ENCODE measurements around the gene CMIP.
A peak's percentile ranks its signal among the peaks of the same experiment; 100 is the strongest.

CMIP gene

DNA sequence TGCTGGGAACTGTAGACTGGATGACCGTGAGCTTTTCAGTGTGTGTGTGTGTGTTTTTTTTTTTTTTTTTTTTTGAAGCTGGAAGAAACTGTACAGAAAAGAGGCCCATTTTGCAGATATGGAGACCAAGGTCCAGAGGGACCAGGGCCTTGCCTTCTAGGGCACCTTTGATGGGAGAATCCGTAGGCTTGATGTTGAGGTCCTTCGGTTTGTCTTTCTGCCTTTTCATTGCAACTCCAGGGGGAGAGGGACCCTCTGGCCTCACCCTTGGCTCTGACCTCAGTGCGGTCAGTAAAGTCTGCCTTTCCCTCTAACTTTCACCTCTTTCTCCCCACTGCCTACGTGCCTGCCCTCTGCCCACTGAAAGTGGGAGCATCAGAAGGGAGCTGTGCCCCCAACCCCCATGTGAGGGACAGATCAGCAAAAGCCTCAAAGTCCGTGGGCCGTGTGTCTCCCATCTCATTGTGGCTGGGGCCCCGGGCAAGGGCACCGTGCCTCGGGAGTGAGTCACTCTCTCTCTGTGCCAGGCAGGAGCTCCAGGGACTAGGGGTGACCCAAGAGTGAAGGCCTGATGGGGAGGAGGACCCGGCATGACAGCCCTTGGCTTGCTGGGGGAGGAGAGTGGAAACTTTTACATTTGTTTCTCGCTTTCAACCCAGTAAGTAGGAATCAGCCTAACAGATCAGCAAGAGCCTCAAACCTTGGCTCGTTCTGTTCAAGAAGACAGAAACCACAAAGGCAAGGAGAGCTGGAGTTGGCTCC, 123.6 kb downstream of the CMIP start:
- peak overlapping the region; percentile 71 to 89 for H3K27ac Mint-ChIP-seq
- H3K4me3 Mint-ChIP-seq = no peak overlapping the region
- peaks cover 6% of the 10 kb centered on the region for H3K36me3 Mint-ChIP-seq (ENCODE audit: insufficient read depth)
- ATAC-seq (replicated peaks) (no peak), DNase-seq (no peak)
- H3K9me3 Mint-ChIP-seq = no peaks in the 10 kb centered on the region
- H3K27me3 Mint-ChIP-seq = no peaks in the 10 kb centered on the region
- peaks cover 43 to 46% of the 10 kb centered on the region in 2 donors for H3K4me1 Mint-ChIP-seq (ENCODE audit: low read depth in 2 of 2)

DNA sequence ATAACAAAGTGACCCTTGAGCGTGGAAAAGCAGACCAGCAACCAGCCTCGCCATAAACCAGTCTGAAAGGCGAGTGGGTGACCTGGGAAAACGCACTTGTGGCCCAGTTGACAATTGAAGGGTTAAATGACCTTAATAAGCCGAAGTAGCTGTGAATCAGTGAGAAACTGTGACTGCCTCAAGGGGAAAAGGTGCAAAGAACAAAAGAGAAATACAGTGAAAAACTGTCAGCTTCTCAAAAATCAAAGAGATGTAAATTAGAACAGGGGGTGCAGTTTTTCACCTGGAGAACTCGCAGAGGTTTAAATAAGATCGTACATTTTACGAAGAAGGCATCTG, 124.1 kb downstream of the CMIP start:
- Mint-ChIP-seq H3K36me3 (ENCODE audit: insufficient read depth) (peaks cover 6% of the 10 kb centered on the region), H3K4me1 (ENCODE audit: low read depth in 2 of 2) (peaks cover 42 to 43% of the 10 kb centered on the region in 2 donors), H3K27ac (peak overlapping the region; percentile 71 to 89), H3K4me3 (no peak overlapping the region), H3K27me3 (no peaks in the 10 kb centered on the region), H3K9me3 (no peaks in the 10 kb centered on the region)
- ATAC-seq (replicated peaks) = no peak
- no peak for DNase-seq

DNA sequence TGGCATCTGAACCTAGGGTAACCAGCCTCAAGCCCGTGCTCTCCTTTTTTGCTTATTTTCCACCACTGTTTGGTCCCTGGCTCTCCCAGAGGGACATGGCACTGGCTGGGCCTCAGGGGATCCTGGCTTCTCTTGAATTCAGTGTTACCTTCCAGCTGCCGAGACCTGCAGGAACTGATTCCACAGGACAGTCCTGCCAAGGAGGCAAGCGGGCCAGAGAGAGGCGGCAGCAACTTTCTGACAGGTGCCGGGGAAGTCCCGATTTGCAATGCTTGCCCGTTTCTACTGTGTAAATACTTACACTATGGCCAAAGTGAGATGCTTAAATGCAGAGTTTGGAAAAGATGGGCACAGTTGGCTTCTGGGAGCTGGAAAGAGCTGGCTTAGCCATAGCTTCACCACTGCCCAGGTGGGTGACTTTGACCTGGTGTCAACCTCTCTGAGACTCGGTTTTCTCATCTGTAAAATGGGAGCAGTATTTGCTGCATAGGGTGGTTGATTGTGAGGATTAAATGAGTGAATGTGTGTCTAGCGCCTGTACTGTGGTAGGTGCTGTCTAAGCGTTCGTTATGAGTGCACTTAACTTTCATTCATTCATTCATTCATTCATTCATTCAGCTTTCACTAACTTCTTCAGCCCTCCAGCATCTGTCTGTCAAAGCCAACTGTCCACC, 124.9 kb downstream of the CMIP start:
- Mint-ChIP-seq H3K4me3 (no peak overlapping the region), H3K9me3 (no peaks in the 10 kb centered on the region), H3K36me3 (ENCODE audit: insufficient read depth) (peaks cover 6% of the 10 kb centered on the region), H3K27ac (peak overlapping the region; percentile 31 to 71), H3K27me3 (no peaks in the 10 kb centered on the region), H3K4me1 (ENCODE audit: low read depth in 2 of 2) (peaks cover 35 to 37% of the 10 kb centered on the region in 2 donors)
- ATAC-seq (replicated peaks) (no peak), DNase-seq (no peak)

- Mint-ChIP-seq H3K4me1 (ENCODE audit: low read depth in 2 of 2) (peaks cover 36 to 39% of the 10 kb centered on the region in 2 donors), H3K36me3 (ENCODE audit: insufficient read depth) (peaks cover 6% of the 10 kb centered on the region), H3K4me3 (no peak overlapping the region), H3K9me3 (no peaks in the 10 kb centered on the region), H3K27ac (peak overlapping the region; percentile 38 to 71), H3K27me3 (no peaks in the 10 kb centered on the region)
- ATAC-seq (replicated peaks) (no peak), DNase-seq (no peak)
These were observed 125.7 kb downstream of the CMIP start for GRCh38 chr16:81570151-81570846.

DNA sequence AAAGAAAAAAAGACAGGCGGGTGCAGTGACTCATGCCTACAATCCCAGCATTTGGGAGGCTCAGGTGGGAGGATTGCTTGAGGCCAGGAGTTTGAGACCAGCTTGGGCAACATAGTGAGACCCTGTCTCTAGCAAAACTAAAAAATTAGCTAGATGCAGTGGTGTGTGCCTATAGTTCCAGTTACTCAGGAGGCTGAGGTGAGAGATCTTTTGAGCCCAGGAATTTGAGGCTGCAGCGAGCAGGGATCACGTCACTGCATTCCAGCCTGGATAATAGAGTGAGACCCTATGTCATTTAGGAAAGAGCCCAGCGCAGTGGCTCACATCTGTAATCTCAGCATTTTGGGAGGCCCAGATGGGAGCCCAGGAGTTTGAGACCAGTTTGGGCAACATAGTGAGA, 126.6 kb downstream of the CMIP start:
- Mint-ChIP-seq H3K27me3 (no peaks in the 10 kb centered on the region), H3K4me1 (ENCODE audit: low read depth in 2 of 2) (peaks cover 35 to 37% of the 10 kb centered on the region in 2 donors), H3K9me3 (no peaks in the 10 kb centered on the region), H3K4me3 (no peak overlapping the region), H3K27ac (peak overlapping the region in 1 of 2 donors; percentile 71), H3K36me3 (ENCODE audit: insufficient read depth) (peaks cover 3% of the 10 kb centered on the region)
- DNase-seq (no peak), ATAC-seq (replicated peaks) (no peak)

- H3K4me1 Mint-ChIP-seq (ENCODE audit: low read depth in 2 of 2) = peaks cover 30 to 34% of the 10 kb centered on the region in 2 donors
- no peak for DNase-seq
- no peaks in the 10 kb centered on the region for H3K9me3 Mint-ChIP-seq
- peak overlapping the region in 1 of 2 donors; percentile 71 for H3K27ac Mint-ChIP-seq
- peaks cover 3% of the 10 kb centered on the region for H3K36me3 Mint-ChIP-seq (ENCODE audit: insufficient read depth)
- no peaks in the 10 kb centered on the region for H3K27me3 Mint-ChIP-seq
- no peak for ATAC-seq (replicated peaks)
- no peak overlapping the region for H3K4me3 Mint-ChIP-seq
These were observed 127.2 kb downstream of the CMIP start for GRCh38 chr16:81571592-81572385.

DNA sequence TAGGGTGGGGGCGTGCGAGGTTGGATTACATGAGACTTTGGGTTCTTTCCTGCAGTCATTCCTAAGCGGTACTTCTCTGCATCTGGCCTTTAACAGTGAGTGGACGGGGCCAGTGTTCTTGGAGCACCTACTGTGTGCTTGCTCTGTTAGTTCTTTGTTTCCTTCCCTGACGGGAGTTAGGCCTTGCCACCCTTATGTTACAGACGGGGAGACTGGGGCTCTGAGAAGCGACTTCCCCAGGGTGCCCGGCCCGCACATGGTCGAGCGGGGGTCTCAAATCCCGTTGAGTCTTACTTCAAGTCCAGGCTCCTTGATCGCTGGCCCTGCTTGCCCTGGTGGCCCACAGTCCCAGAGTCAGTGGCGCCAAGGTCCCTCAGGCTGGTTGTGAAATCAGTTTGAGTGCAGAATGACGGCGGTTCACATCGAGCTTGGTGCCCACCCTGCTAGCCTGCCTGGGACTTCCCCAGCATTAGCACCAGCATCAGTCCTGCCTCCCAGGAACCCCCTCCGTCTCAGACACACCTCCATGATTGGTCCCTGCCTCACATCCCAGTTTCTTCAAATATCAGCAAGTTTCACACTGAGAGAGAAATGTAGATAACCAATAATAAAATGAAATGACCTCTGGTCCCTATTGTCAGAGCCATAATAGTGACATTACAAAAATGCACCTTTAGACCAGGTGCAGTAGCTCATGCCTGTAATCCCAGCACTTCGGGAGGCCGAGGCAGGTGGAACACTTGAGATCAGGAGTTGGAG, 128.0 kb downstream of the CMIP start:
- Mint-ChIP-seq H3K27ac (peak overlapping the region in 1 of 2 donors; percentile 71), H3K9me3 (no peaks in the 10 kb centered on the region), H3K36me3 (ENCODE audit: insufficient read depth) (peaks cover 3% of the 10 kb centered on the region), H3K4me3 (no peak overlapping the region), H3K27me3 (no peaks in the 10 kb centered on the region), H3K4me1 (ENCODE audit: low read depth in 2 of 2) (peaks cover 28 to 33% of the 10 kb centered on the region in 2 donors)
- no peak for ATAC-seq (replicated peaks)
- DNase-seq = no peak

- Mint-ChIP-seq H3K9me3 (no peaks in the 10 kb centered on the region), H3K4me1 (ENCODE audit: low read depth in 2 of 2) (peaks cover 19 to 25% of the 10 kb centered on the region in 2 donors), H3K27me3 (no peaks in the 10 kb centered on the region), H3K4me3 (no peak overlapping the region), H3K27ac (peak overlapping the region in 1 of 2 donors; percentile 71), H3K36me3 (ENCODE audit: insufficient read depth) (peaks cover 3% of the 10 kb centered on the region)
- ATAC-seq (replicated peaks) = no peak
- DNase-seq = no peak
These were observed 129.0 kb downstream of the CMIP start for GRCh38 chr16:81573533-81574020.

GRCh38 chr16:81574168-81574567, 129.6 kb downstream of the CMIP start:
- peaks cover 3% of the 10 kb centered on the region for H3K36me3 Mint-ChIP-seq (ENCODE audit: insufficient read depth)

GRCh38 chr16:81575307-81575706, 130.7 kb downstream of the CMIP start:
- Mint-ChIP-seq H3K4me1 (ENCODE audit: low read depth in 2 of 2) (peaks cover 9 to 17% of the 10 kb centered on the region in 2 donors), H3K27ac (no peak overlapping the region), H3K27me3 (no peaks in the 10 kb centered on the region), H3K4me3 (no peak overlapping the region), H3K9me3 (no peaks in the 10 kb centered on the region), H3K36me3 (ENCODE audit: insufficient read depth) (no peaks in the 10 kb centered on the region)
- ATAC-seq (replicated peaks) = no peak
- DNase-seq = no peak

More at GRCh38 chr16:81574168-81574567, 129.6 kb downstream of the CMIP start:
- H3K4me3 Mint-ChIP-seq = no peak overlapping the region
- no peaks in the 10 kb centered on the region for H3K9me3 Mint-ChIP-seq
- H3K27ac Mint-ChIP-seq = peak overlapping the region in 1 of 2 donors; percentile 71
- ATAC-seq (replicated peaks) = no peak
- H3K27me3 Mint-ChIP-seq = no peaks in the 10 kb centered on the region
- H3K4me1 Mint-ChIP-seq (ENCODE audit: low read depth in 2 of 2) = peaks cover 13 to 23% of the 10 kb centered on the region in 2 donors
- no peak for DNase-seq

DNA sequence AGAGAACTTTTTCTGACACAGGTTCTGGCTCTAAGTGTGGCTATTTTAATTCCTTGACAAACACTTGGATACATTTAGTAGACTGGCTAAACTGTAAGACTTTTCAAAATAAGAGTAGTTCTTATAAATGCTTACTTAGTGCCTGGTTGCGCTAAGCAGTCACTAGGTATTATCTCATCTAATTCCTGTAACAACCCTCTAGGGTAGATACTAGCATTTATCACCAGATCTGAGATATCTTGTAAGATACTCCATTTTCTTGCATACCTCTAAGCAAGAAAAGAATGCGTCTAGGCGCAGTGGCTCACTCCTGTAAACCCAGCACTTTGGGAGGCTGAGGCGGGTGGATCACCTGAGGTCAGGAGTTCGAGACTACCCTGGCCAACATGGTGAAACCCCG, 131.2 kb downstream of the CMIP start:
- Mint-ChIP-seq H3K36me3 (ENCODE audit: insufficient read depth) (no peaks in the 10 kb centered on the region), H3K27ac (no peak overlapping the region), H3K4me1 (ENCODE audit: low read depth in 2 of 2) (peaks cover 9 to 14% of the 10 kb centered on the region in 2 donors), H3K4me3 (no peak overlapping the region), H3K27me3 (no peaks in the 10 kb centered on the region), H3K9me3 (no peaks in the 10 kb centered on the region)
- ATAC-seq (replicated peaks) (no peak), DNase-seq (no peak)

DNA sequence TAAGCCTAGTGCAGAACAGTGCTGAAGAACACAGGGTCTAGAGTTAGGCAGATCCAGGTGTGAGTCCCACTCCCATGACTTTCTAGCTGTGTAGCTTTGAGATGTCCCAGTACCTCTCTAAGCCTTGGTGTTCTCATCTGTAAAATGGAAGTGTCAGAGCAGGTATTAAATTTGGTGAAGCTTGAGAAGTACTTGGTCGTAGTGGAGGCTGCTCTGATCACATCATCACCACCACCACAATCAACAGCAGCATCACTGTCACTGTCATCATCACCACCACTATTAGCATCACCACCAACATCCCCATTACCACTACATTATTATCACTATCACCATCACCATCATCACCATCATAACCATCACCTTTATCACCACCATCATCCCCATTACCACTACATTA, 132.1 kb downstream of the CMIP start:
- Mint-ChIP-seq H3K9me3 (no peaks in the 10 kb centered on the region), H3K4me3 (no peak overlapping the region), H3K27ac (no peak overlapping the region), H3K27me3 (no peaks in the 10 kb centered on the region), H3K4me1 (ENCODE audit: low read depth in 2 of 2) (peaks cover 12 to 16% of the 10 kb centered on the region in 2 donors), H3K36me3 (ENCODE audit: insufficient read depth) (no peaks in the 10 kb centered on the region)
- ATAC-seq (replicated peaks) (peak; percentile 88), DNase-seq (peak in 1 of 3 experiments; percentile 23)

All from effector memory CD8-positive, alpha-beta T cell (primary cell).